Glutamatergic neuron (in vitro differentiated cells): Measurements from ENCODE around the gene DNAJC24. TPM values are rescaled to one million over a fixed set of nuclear protein-coding genes. Genes with fewer than 3 reads are reported as not detected.

Experiments used
- DNase-seq: peaks from one replicate; pipeline ENCODE4 v3.0.0; 2022
- H3K27ac Mint-ChIP-seq: one replicate; pipeline ENCODE4 v1.8.0; 2020; ENCODE audit warnings: mild to moderate bottlenecking, mixed read lengths, inconsistent platforms; ENCODE audit not compliant: unreplicated experiment
- H3K27me3 Mint-ChIP-seq: one replicate; pipeline ENCODE4 v1.8.0; 2020; ENCODE audit warnings: mild to moderate bottlenecking, moderate library complexity, mixed read lengths, inconsistent platforms; ENCODE audit not compliant: unreplicated experiment
- H3K36me3 Mint-ChIP-seq: one replicate; pipeline ENCODE4 v1.8.0; 2020; ENCODE audit warnings: mild to moderate bottlenecking, mixed read lengths, inconsistent platforms; ENCODE audit not compliant: unreplicated experiment
- H3K4me1 Mint-ChIP-seq: one replicate; pipeline ENCODE4 v1.8.0; 2020; ENCODE audit warnings: mild to moderate bottlenecking, low read depth, mixed read lengths, inconsistent platforms; ENCODE audit not compliant: unreplicated experiment
- H3K4me3 Mint-ChIP-seq: one replicate; pipeline ENCODE4 v1.8.0; 2020; ENCODE audit warnings: mild to moderate bottlenecking, mixed read lengths, inconsistent platforms; ENCODE audit not compliant: unreplicated experiment
- H3K9me3 Mint-ChIP-seq: one replicate; pipeline ENCODE4 v1.8.0; 2020; ENCODE audit warnings: mild to moderate bottlenecking, moderate library complexity, mixed read lengths, inconsistent platforms; ENCODE audit not compliant: unreplicated experiment
- CTCF ChIP-seq: fragments of 200-600 bp; sonication (generic); IDR thresholded peaks from one replicate; pipeline ENCODE4 v1.5.0; 2021; ENCODE audit not compliant: partially characterized antibody, unreplicated experiment
- total RNA-seq: library from RNA; stranded (reverse); fragmentation: NEBNext Ultra II Directional; extraction: Animal tissue kit (Norgen Biotek cat#: 25700); gene quantifications from one replicate; pipeline ENCODE4 v1.2.1, GENCODE V29; 2021; ENCODE audit not compliant: unreplicated experiment

Gene DNAJC24
- total RNA-seq, 1 donor from 2014 or later: 20.6 TPM

- Mint-ChIP-seq H3K4me1 (no peaks in the 10 kb centered on the region), H3K27ac (no peak overlapping the region), H3K9me3 (no peaks in the 10 kb centered on the region), H3K36me3 (no peaks in the 10 kb centered on the region), H3K27me3 (no peaks in the 10 kb centered on the region), H3K4me3 (no peak overlapping the region)
- TF ChIP-seq CTCF: no peak
- no peak for DNase-seq
Measured at GRCh38 chr11:31383116-31383515, 13.5 kb downstream of the DNAJC24 start.

GRCh38 chr11:31387379-31387778 is 17.7 kb downstream of the DNAJC24 start:
- TF ChIP-seq CTCF: no peak
- H3K9me3 Mint-ChIP-seq: peaks cover 3% of the 10 kb centered on the region
- no peaks in the 10 kb centered on the region for H3K36me3 Mint-ChIP-seq
- no peaks in the 10 kb centered on the region for H3K27me3 Mint-ChIP-seq
- H3K27ac Mint-ChIP-seq: no peak overlapping the region
- DNase-seq: no peak
- no peak overlapping the region for H3K4me3 Mint-ChIP-seq
- H3K4me1 Mint-ChIP-seq: no peaks in the 10 kb centered on the region

- peak; percentile 63 for TF ChIP-seq CTCF
- Mint-ChIP-seq H3K9me3 (peaks cover 4% of the 10 kb centered on the region), H3K4me1 (no peaks in the 10 kb centered on the region), H3K36me3 (peaks cover 6% of the 10 kb centered on the region), H3K4me3 (no peak overlapping the region), H3K27ac (no peak overlapping the region), H3K27me3 (peaks cover 1% of the 10 kb centered on the region)
- DNase-seq: no peak
Measured at GRCh38 chr11:31397239-31397834, 27.7 kb downstream of the DNAJC24 start.

- peaks cover 6% of the 10 kb centered on the region for H3K36me3 Mint-ChIP-seq
- no peak overlapping the region for H3K4me3 Mint-ChIP-seq
- no peak for TF ChIP-seq CTCF
- no peak overlapping the region for H3K27ac Mint-ChIP-seq
- DNase-seq: no peak
- no peaks in the 10 kb centered on the region for H3K27me3 Mint-ChIP-seq
- H3K4me1 Mint-ChIP-seq: no peaks in the 10 kb centered on the region
- H3K9me3 Mint-ChIP-seq: peaks cover 7% of the 10 kb centered on the region
Measured at GRCh38 chr11:31404614-31405013, 35.0 kb downstream of the DNAJC24 start.

- DNase-seq: no peak
- Mint-ChIP-seq H3K9me3 (peaks cover 3% of the 10 kb centered on the region), H3K27me3 (no peaks in the 10 kb centered on the region), H3K27ac (no peak overlapping the region), H3K36me3 (peaks cover 5% of the 10 kb centered on the region), H3K4me3 (no peak overlapping the region), H3K4me1 (no peaks in the 10 kb centered on the region)
- no peak for TF ChIP-seq CTCF
Measured at GRCh38 chr11:31408201-31408600, 38.5 kb downstream of the DNAJC24 start.
